PC-9 (cell line): ENCODE results near the gene PDHB. TPM values are rescaled to one million over a fixed set of nuclear protein-coding genes. Genes with fewer than 3 reads are reported as not detected.

Experiments
- BruUV-seq: library from RNA; stranded (reverse); fragments of 400-500 nt; replicated peaks from 2 replicates; lab custom pipeline; 2021; lab: Mats Ljungman, UMichigan
- CTCF ChIA-PET: fragments of 300-600 bp; sonication (Branson Sonifier 250); formaldehyde crosslinking; loops from one replicate; lab custom pipeline; 2022; ENCODE audit warnings: antibody characterized with exemption; lab: Charles Lee
- POLR2A ChIA-PET: fragments of 300-600 bp; sonication (Branson Sonifier 250); formaldehyde crosslinking; loops from one replicate; lab custom pipeline; 2022; ENCODE audit warnings: antibody characterized with exemption; ENCODE audit not compliant: unreplicated experiment; lab: Charles Lee
- DNase-seq, 2 experiments: peaks; one replicate each; pipeline versions ENCODE4 v3.0.0 to v3.0.0-alpha.2; 2015 to 2022; ENCODE audit warnings: mixed read lengths in 1 of 2
- H2AFZ ChIP-seq: fragments of 200-600 bp; sonication (generic); 2 replicates; pipeline ENCODE4 v1.8.1; 2017; ENCODE audit warnings: antibody characterized with exemption
- H3F3A ChIP-seq: fragments of 200-600 bp; sonication (generic); 2 replicates; pipeline ENCODE4 v1.8.1; 2017; ENCODE audit warnings: antibody characterized with exemption, mild to moderate bottlenecking, low read depth; ENCODE audit not compliant: insufficient read depth
- H3K27ac ChIP-seq: fragments of 200-600 bp; sonication (generic); 2 replicates; pipeline ENCODE4 v1.6.1; 2016; ENCODE audit warnings: mixed run types
- H3K27me3 ChIP-seq: fragments of 200-600 bp; sonication (generic); 2 replicates; pipeline ENCODE4 v1.6.1; 2016; ENCODE audit warnings: low read depth, mixed run types; ENCODE audit not compliant: insufficient read depth
- H3K36me3 ChIP-seq: fragments of 200-600 bp; sonication (generic); 2 replicates; pipeline ENCODE4 v1.6.1; 2016; ENCODE audit warnings: low read depth, mixed run types
- H3K4me1 ChIP-seq: fragments of 200-600 bp; sonication (generic); replicated peaks from 2 replicates; pipeline ENCODE4 v1.6.1; 2016; ENCODE audit warnings: mixed run types; ENCODE audit not compliant: insufficient read depth
- H3K4me2 ChIP-seq: fragments of 200-600 bp; sonication (generic); 2 replicates; pipeline ENCODE4 v1.6.1; 2017; ENCODE audit warnings: mixed run types
- H3K4me3 ChIP-seq: fragments of 200-600 bp; sonication (generic); 2 replicates; pipeline ENCODE4 v1.6.1; 2016; ENCODE audit warnings: mixed run types
- H3K79me2 ChIP-seq: fragments of 200-600 bp; sonication (generic); 2 replicates; pipeline ENCODE4 v1.6.1; 2017; ENCODE audit warnings: low read depth, mixed run types
- H3K9me2 ChIP-seq: fragments of 200-600 bp; sonication (generic); 2 replicates; pipeline ENCODE4 v1.8.1; 2017; ENCODE audit warnings: mild to moderate bottlenecking; ENCODE audit not compliant: insufficient read depth
- H3K9me3 ChIP-seq: fragments of 200-600 bp; sonication (generic); 2 replicates; pipeline ENCODE4 v1.8.1; 2016; ENCODE audit warnings: low read depth; ENCODE audit not compliant: insufficient read depth
- H4K20me1 ChIP-seq: fragments of 200-600 bp; sonication (generic); 2 replicates; pipeline ENCODE4 v1.8.1; 2017; ENCODE audit not compliant: insufficient read depth
- EZH2 ChIP-seq: fragments of 200-600 bp; sonication (generic); IDR thresholded peaks from 2 replicates; pipeline ENCODE4 v1.8.0; 2017; ENCODE audit warnings: antibody characterized with exemption, low read depth
- intact Hi-C: fragments of 100-400 bp; cut with micrococcal nuclease; formaldehyde crosslinking; loops from one replicate; pipeline ENCODE4 v1.10.0; 2022; ENCODE audit not compliant: unreplicated experiment
- total RNA-seq: library from RNA; stranded (reverse); gene quantifications from 2 replicates; pipeline ENCODE4 v1.2.3, GENCODE V29; 2021
- TF ChIP-seq, protein P1 (sequence below): fragments of 200-600 bp; sonication (generic); conservative IDR thresholded peaks from 2 replicates; pipeline ENCODE4 v1.6.1; 2017; ENCODE audit warnings: mixed run types, antibody characterized with exemption, mild to moderate bottlenecking, moderate library complexity

PDHB gene
- total RNA-seq, 1 experiment from 2014 or later: 69.8 TPM

- no peak overlapping the region for H2AFZ ChIP-seq
- TF ChIP-seq, protein P1, sequence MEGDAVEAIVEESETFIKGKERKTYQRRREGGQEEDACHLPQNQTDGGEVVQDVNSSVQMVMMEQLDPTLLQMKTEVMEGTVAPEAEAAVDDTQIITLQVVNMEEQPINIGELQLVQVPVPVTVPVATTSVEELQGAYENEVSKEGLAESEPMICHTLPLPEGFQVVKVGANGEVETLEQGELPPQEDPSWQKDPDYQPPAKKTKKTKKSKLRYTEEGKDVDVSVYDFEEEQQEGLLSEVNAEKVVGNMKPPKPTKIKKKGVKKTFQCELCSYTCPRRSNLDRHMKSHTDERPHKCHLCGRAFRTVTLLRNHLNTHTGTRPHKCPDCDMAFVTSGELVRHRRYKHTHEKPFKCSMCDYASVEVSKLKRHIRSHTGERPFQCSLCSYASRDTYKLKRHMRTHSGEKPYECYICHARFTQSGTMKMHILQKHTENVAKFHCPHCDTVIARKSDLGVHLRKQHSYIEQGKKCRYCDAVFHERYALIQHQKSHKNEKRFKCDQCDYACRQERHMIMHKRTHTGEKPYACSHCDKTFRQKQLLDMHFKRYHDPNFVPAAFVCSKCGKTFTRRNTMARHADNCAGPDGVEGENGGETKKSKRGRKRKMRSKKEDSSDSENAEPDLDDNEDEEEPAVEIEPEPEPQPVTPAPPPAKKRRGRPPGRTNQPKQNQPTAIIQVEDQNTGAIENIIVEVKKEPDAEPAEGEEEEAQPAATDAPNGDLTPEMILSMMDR: peak; percentile 85
- no peak for TF ChIP-seq EZH2
- intact Hi-C loops: loop anchor here (1.0 to 5.0 kb wide), 3 partner anchors 28 to 141 kb away; no protein-coding TSS in a partner anchor
- H4K20me1 ChIP-seq: no peaks in the 10 kb centered on the region
- peaks cover 29% of the 10 kb centered on the region for H3K4me1 ChIP-seq
- H3F3A ChIP-seq: peaks cover 5% of the 10 kb centered on the region; the same call in 1 of the 2 replicates
- no peak overlapping the region for H3K27ac ChIP-seq
- no peaks in the 10 kb centered on the region for H3K79me2 ChIP-seq
- H3K36me3 ChIP-seq: no peaks in the 10 kb centered on the region
- no peaks in the 10 kb centered on the region for H3K9me3 ChIP-seq
- ChIA-PET CTCF (no interaction called here), POLR2A (interaction anchor here (0.6 to 0.7 kb wide), 2 partner anchors 8 to 24 kb away, joined by 3 to 4 read pairs; no protein-coding TSS in a partner anchor)
- peak; percentile 71 to 77 for DNase-seq
- H3K9me2 ChIP-seq: no peaks in the 10 kb centered on the region
- BruUV-seq: no TSS peak
- no peak overlapping the region for H3K4me3 ChIP-seq
- no peaks in the 10 kb centered on the region for H3K27me3 ChIP-seq
- H3K4me2 ChIP-seq: peak overlapping the region; percentile 29
These were observed 29.7 kb upstream of the PDHB start for GRCh38 chr3:58463181-58463941.

DNA sequence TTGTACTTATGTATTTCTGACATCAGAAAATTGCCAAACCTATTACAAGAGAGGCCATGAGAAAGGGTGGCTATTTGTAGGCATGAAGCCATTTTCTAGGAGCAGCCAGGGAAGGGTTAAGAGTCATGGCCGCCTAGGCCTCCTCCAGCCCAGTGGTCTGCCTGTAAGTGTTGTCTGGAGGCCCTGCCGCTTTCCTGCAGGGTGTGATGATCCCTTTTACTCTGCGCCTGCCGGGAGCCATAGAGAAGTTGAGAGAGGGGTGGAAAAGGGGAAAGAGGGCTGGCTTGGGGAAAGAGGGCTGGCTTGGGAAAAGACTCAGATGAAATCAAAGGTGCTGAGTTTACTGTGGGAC is 29.2 kb upstream of the PDHB start:
- H4K20me1 ChIP-seq: no peaks in the 10 kb centered on the region
- DNase-seq: peak in 1 of 2 experiments; percentile 39
- H3K4me3 ChIP-seq: no peak overlapping the region
- CTCF ChIA-PET: no interaction called here
- H3K4me1 ChIP-seq: peaks cover 24% of the 10 kb centered on the region
- H2AFZ ChIP-seq: no peak overlapping the region
- H3F3A ChIP-seq: peaks cover 5% of the 10 kb centered on the region; the same call in 1 of the 2 replicates
- no peaks in the 10 kb centered on the region for H3K9me3 ChIP-seq
- intact Hi-C loops: loop anchor here (1.0 to 5.0 kb wide), 3 partner anchors 28 to 141 kb away; no protein-coding TSS in a partner anchor
- H3K9me2 ChIP-seq: no peaks in the 10 kb centered on the region
- H3K27me3 ChIP-seq: no peaks in the 10 kb centered on the region
- no peak overlapping the region for H3K4me2 ChIP-seq
- H3K36me3 ChIP-seq: no peaks in the 10 kb centered on the region
- H3K27ac ChIP-seq: no peak overlapping the region
- no peak for TF ChIP-seq EZH2
- TF ChIP-seq, protein P1: no peak
- no TSS peak for BruUV-seq
- POLR2A ChIA-PET: no interaction called here
- H3K79me2 ChIP-seq: no peaks in the 10 kb centered on the region

GRCh38 chr3:58459160-58459559 is 25.5 kb upstream of the PDHB start:
- ChIA-PET CTCF (no interaction called here), POLR2A (no interaction called here)
- H3K79me2 ChIP-seq: no peaks in the 10 kb centered on the region
- intact Hi-C loops: no loop called here
- peaks cover 15% of the 10 kb centered on the region for H3K4me1 ChIP-seq
- no peak for TF ChIP-seq EZH2
- TF ChIP-seq, protein P1: no peak
- H2AFZ ChIP-seq: no peak overlapping the region
- no peaks in the 10 kb centered on the region for H4K20me1 ChIP-seq
- no peak overlapping the region for H3K4me2 ChIP-seq
- H3K9me3 ChIP-seq: peaks cover 4% of the 10 kb centered on the region; the same call in 1 of the 2 replicates
- no peaks in the 10 kb centered on the region for H3K36me3 ChIP-seq
- no TSS peak for BruUV-seq
- H3K4me3 ChIP-seq: no peak overlapping the region
- peaks cover 5% of the 10 kb centered on the region; the same call in 1 of the 2 replicates for H3F3A ChIP-seq
- H3K27ac ChIP-seq: no peak overlapping the region
- no peaks in the 10 kb centered on the region for H3K27me3 ChIP-seq
- no peak for DNase-seq
- no peaks in the 10 kb centered on the region for H3K9me2 ChIP-seq
